ENCODE measurements around the gene MED13.

Gene MED13

DNA sequence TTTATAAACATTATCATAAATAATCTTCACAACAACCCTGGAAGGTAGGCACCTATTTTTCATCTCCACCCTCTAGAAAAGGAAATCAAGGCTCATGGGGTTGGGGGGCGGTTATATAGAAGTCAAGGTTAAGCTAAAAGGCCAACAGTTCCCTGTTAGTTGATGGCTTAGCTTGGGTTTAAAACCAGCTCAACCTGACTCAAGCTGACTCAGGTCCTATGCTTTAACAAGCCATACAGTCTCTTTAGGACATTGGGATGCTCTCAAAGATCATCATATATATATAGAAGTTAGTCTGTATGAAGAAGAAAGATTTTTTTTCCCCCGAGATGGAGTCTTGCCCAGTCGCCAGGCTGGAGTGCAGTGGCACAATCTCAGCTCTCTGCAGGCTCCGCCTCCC is 44.8 kb upstream of the MED13 start:
- POLR2A ChIA-PET: interaction anchor here (1.3 to 2.0 kb wide), 3 partner anchors 12 to 247 kb away, joined by 5 to 10 read pairs (median 6); partner anchors contain the start of gene BRIP1
- DNase-seq (ENCODE audit: extremely low spot score): no peak
- no peak for TF ChIP-seq FOXA1 (IDR thresholded peaks at IDR 0.05)
- TF ChIP-seq HDGF (IDR thresholded peaks at IDR 0.05; ENCODE audit: borderline replicate concordance): no peak
- no peak for TF ChIP-seq BHLHE40 (IDR thresholded peaks at IDR 0.05; ENCODE audit: borderline replicate concordance)
- no peak for TF ChIP-seq FOXM1 (IDR thresholded peaks at IDR 0.05; ENCODE audit: borderline replicate concordance)
- no peak for TF ChIP-seq ZNF384 (IDR thresholded peaks at IDR 0.05)
- TF ChIP-seq NFRKB (IDR thresholded peaks at IDR 0.05): no peak
- no peak for TF ChIP-seq SP1 (IDR thresholded peaks at IDR 0.05)
- TF ChIP-seq CTBP1 (IDR thresholded peaks at IDR 0.05; ENCODE audit: borderline replicate concordance): no peak
- TF ChIP-seq, protein P1, sequence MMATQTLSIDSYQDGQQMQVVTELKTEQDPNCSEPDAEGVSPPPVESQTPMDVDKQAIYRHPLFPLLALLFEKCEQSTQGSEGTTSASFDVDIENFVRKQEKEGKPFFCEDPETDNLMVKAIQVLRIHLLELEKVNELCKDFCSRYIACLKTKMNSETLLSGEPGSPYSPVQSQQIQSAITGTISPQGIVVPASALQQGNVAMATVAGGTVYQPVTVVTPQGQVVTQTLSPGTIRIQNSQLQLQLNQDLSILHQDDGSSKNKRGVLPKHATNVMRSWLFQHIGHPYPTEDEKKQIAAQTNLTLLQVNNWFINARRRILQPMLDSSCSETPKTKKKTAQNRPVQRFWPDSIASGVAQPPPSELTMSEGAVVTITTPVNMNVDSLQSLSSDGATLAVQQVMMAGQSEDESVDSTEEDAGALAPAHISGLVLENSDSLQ (IDR thresholded peaks at IDR 0.05): no peak
- TF ChIP-seq LEF1 (IDR thresholded peaks at IDR 0.05; ENCODE audit: borderline replicate concordance): no peak
- TF ChIP-seq FOXK2 (IDR thresholded peaks at IDR 0.05): no peak
- TF ChIP-seq ARNT (IDR thresholded peaks at IDR 0.05): no peak
- no peak for TF ChIP-seq TARDBP (IDR thresholded peaks at IDR 0.05)
- no peak for TF ChIP-seq ELF4 (IDR thresholded peaks at IDR 0.05)
- TF ChIP-seq SUZ12 (IDR thresholded peaks at IDR 0.05): no peak
- no peak for TF ChIP-seq L3MBTL2 (conservative IDR thresholded peaks at IDR 0.05)
- CTCF ChIA-PET: interaction anchor here (0.5 to 1.4 kb wide), 17 partner anchors 9 to 697 kb away, joined by 3 to 6 read pairs (median 4); no protein-coding TSS in a partner anchor

DNA sequence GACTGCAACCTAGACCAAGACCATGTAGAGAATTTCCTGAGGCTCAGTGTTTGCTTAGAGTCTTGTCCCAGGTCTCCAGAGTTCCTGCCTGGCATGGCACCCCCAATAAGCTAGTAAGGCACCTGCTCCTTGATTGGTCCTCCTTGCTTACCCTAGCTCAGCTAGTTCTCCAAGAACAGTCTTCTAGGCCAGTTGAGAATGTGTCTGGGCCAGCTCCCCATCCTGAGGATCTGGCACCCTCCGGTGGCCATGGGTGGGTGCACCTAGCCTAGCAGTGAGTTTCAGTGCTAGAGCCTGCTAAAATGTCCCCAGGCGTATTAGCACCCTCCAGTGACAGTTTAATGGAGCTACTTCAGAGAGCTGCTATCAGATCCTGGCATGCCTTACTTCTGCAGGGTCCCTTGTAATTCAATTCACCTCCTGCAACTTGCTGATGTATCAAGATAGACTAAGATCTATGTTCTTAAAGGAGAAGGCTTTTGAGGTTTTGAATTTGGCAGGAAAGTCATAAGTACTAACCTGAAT is 44.4 kb upstream of the MED13 start:
- CTCF ChIA-PET: interaction anchor here (0.5 to 1.4 kb wide), 19 partner anchors 8 to 696 kb away, joined by 3 to 6 read pairs (median 3); no protein-coding TSS in a partner anchor

DNA sequence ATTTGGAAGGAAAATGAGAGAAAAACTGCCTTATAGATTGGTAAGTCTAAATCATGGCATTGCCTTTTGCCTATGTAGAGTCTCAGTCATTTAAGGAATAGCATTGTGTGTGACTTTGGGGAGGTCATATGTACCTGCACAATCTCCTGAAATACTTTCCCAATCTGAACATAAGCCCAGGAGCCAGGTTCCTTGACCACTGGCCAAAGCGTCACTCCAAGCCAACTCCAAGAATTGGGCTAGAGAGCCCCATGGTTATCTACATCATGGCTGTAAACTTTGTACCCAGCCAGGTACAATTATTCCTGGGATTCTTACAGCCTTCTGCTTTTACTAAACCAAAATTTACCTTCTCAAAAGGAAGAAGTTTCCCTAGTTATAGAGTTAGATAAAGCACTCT is 40.8 kb upstream of the MED13 start:
- DNase-seq (ENCODE audit: extremely low spot score): no peak
- TF ChIP-seq ELF4 (IDR thresholded peaks at IDR 0.05): no peak
- no peak for TF ChIP-seq NFRKB (IDR thresholded peaks at IDR 0.05)
- TF ChIP-seq TARDBP (IDR thresholded peaks at IDR 0.05): no peak
- no peak for TF ChIP-seq FOXK2 (IDR thresholded peaks at IDR 0.05)
- no peak for TF ChIP-seq SUZ12 (IDR thresholded peaks at IDR 0.05)
- TF ChIP-seq L3MBTL2 (conservative IDR thresholded peaks at IDR 0.05): no peak
- no peak for TF ChIP-seq BHLHE40 (IDR thresholded peaks at IDR 0.05; ENCODE audit: borderline replicate concordance)
- TF ChIP-seq SP1 (IDR thresholded peaks at IDR 0.05): no peak
- TF ChIP-seq CTBP1 (IDR thresholded peaks at IDR 0.05; ENCODE audit: borderline replicate concordance): no peak
- TF ChIP-seq HDGF (IDR thresholded peaks at IDR 0.05; ENCODE audit: borderline replicate concordance): no peak
- TF ChIP-seq LEF1 (IDR thresholded peaks at IDR 0.05; ENCODE audit: borderline replicate concordance): no peak
- no peak for TF ChIP-seq FOXM1 (IDR thresholded peaks at IDR 0.05; ENCODE audit: borderline replicate concordance)
- TF ChIP-seq ARNT (IDR thresholded peaks at IDR 0.05): no peak
- TF ChIP-seq ZNF384 (IDR thresholded peaks at IDR 0.05): no peak
- TF ChIP-seq, protein P1 (IDR thresholded peaks at IDR 0.05): no peak
- no peak for TF ChIP-seq FOXA1 (IDR thresholded peaks at IDR 0.05)
- ChIA-PET CTCF (no interaction called here), POLR2A (no interaction called here)

More for the DNA sequence above, 44.4 kb upstream of the MED13 start:
- POLR2A ChIA-PET: interaction anchor here (0.6 to 2.0 kb wide), 4 partner anchors 13 to 377 kb away, joined by 4 to 10 read pairs (median 6); partner anchors contain the start of gene BRIP1
- DNase-seq (ENCODE audit: extremely low spot score): peak; percentile 84
- TF ChIP-seq FOXK2 (IDR thresholded peaks at IDR 0.05): no peak
- TF ChIP-seq, protein P1 (IDR thresholded peaks at IDR 0.05): peak; percentile 88

DNA sequence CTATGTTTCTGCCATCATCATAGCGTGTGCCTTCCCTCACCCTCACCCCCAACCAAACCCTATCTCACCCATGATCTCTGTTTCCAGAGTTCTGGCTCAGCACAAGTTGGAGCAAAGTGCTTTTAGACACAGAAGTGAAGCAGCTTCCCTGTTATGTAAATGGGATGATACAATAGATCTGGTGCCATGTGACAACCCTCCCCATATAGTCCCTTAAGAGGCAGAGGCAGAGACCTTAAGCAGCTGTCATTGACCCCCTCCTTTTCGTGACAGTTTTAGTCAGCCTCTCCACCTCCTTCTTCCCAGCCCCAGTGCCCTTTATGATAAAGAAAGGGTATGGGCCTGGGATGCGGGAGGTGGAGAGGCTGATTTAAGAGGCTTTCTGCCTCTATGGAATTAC is 40.3 kb upstream of the MED13 start:
- POLR2A ChIA-PET: no interaction called here
- CTCF ChIA-PET: no interaction called here
- no peak for DNase-seq (ENCODE audit: extremely low spot score)
- TF ChIP-seq ZNF384 (IDR thresholded peaks at IDR 0.05) (no peak), ARNT (IDR thresholded peaks at IDR 0.05) (no peak)

DNA sequence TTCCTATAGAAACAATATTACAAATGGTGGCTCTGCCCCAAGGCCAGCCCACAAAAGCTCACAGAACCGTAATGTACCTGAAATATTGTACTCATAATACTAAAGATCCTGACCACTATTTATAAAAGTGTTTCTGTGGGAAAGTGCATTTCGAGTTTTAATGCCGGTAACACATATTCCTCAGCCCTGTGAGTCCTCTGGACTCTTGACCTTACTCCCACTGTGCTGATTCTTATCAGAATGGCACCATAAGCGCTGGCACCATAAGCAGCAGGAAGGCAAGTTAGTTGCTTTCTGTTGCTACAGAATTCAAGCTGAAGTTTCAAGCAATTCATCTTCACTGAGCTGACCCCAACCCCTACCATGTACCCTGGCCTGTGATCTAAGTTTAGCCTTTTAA is 36.4 kb upstream of the MED13 start:
- CTCF ChIA-PET: interaction anchor here (1.5 kb wide), 1 partner anchor 8 kb away, joined by 4 read pairs; no protein-coding TSS in a partner anchor
- TF ChIP-seq HDGF (IDR thresholded peaks at IDR 0.05; ENCODE audit: borderline replicate concordance): no peak
- TF ChIP-seq BHLHE40 (IDR thresholded peaks at IDR 0.05; ENCODE audit: borderline replicate concordance): no peak
- no peak for TF ChIP-seq FOXK2 (IDR thresholded peaks at IDR 0.05)
- TF ChIP-seq CTBP1 (IDR thresholded peaks at IDR 0.05; ENCODE audit: borderline replicate concordance): no peak
- no peak for TF ChIP-seq NFRKB (IDR thresholded peaks at IDR 0.05)
- TF ChIP-seq ARNT (IDR thresholded peaks at IDR 0.05): no peak
- TF ChIP-seq LEF1 (IDR thresholded peaks at IDR 0.05; ENCODE audit: borderline replicate concordance): no peak
- no peak for TF ChIP-seq FOXM1 (IDR thresholded peaks at IDR 0.05; ENCODE audit: borderline replicate concordance)
- TF ChIP-seq SP1 (IDR thresholded peaks at IDR 0.05): no peak
- TF ChIP-seq ELF4 (IDR thresholded peaks at IDR 0.05): no peak
- no peak for TF ChIP-seq L3MBTL2 (conservative IDR thresholded peaks at IDR 0.05)
- TF ChIP-seq, protein P1 (IDR thresholded peaks at IDR 0.05): no peak
- TF ChIP-seq ZNF384 (IDR thresholded peaks at IDR 0.05): no peak
- no peak for TF ChIP-seq TARDBP (IDR thresholded peaks at IDR 0.05)
- TF ChIP-seq SUZ12 (IDR thresholded peaks at IDR 0.05): no peak
- TF ChIP-seq FOXA1 (IDR thresholded peaks at IDR 0.05): no peak

More for the DNA sequence above, 36.4 kb upstream of the MED13 start:
- POLR2A ChIA-PET: no interaction called here
- no peak for DNase-seq (ENCODE audit: extremely low spot score)

Measured in HEK293T (cell line).